Psoas muscle (tissue), 8 donors: ENCODE results near the gene HLCS. TPM values are rescaled to one million over a fixed set of nuclear protein-coding genes. Genes with fewer than 3 reads are reported as not detected.
A peak's percentile ranks its signal among the peaks of the same experiment; 100 is the strongest.
"Not testable (repeated sequence)": the region's sequence is repeated elsewhere in the genome, so short reads cannot be mapped to it uniquely, and the experiment has no call there.

Source experiments
- ATAC-seq, 4 donors: fragments of 200-7000 bp; cut with Tn5 transposase; one replicate each; pipeline ENCODE4 v1.9.1; 2020; ENCODE audit warnings: moderate library complexity in 3 of 4, mild to moderate bottlenecking in 2 of 4
- DNase-seq, 2 donors: peaks; one replicate each; pipeline ENCODE4 v3.0.0-alpha.2; 2020
- H3K27ac ChIP-seq: fragments of 200-600 bp; one replicate; pipeline ENCODE4 v1.8.0; 2022
- H3K27me3 ChIP-seq, 3 donors: fragments of 200-600 bp in 1 of 3; one replicate each; pipeline versions ENCODE4 v1.6.1 to v1.8.0; 2013 to 2022; ENCODE audit warnings: low read length in 2 of 3, mild to moderate bottlenecking in 2 of 3, moderate library complexity in 1 of 3; ENCODE audit not compliant: insufficient read depth in 3 of 3
- H3K36me3 ChIP-seq, 2 donors: fragments of 200-600 bp in 1 of 2; one replicate each; pipeline versions ENCODE4 v1.6.1 to v1.8.0; 2013 to 2022; ENCODE audit warnings: low read depth in 1 of 2, mild to moderate bottlenecking in 1 of 2, moderate library complexity in 1 of 2; ENCODE audit not compliant: insufficient read depth in 1 of 2
- H3K4me1 ChIP-seq: fragments of 200-600 bp; one replicate; pipeline ENCODE4 v1.8.0; 2022
- H3K4me3 ChIP-seq: fragments of 200-600 bp; one replicate; pipeline ENCODE4 v1.8.0; 2022; ENCODE audit warnings: mild to moderate bottlenecking
- H3K9me3 ChIP-seq: fragments of 200-600 bp; one replicate; pipeline ENCODE4 v1.8.0; 2022
- WGBS, 3 donors: extraction: QIAGEN DNeasy Blood & Tissue Kit; methylation state at CpG; one replicate each; pipeline versions ENCODE4 v1.1.6 to v1.1.7; 2013; 5-methylcytosine and 5-hydroxymethylcytosine counted together
- intact Hi-C, 2 donors: fragments of 100-400 bp; cut with DNase I; formaldehyde crosslinking; loops; one replicate each; pipeline versions ENCODE4 v1.11.0 to v1.14.2; 2022
- polyA plus RNA-seq, 3 donors: library from polyadenylated mRNA; stranded (reverse); fragments of 200-250 nt; gene quantifications; one replicate each; pipeline ENCODE4 v1.2.3, GENCODE V29; 2013
- total RNA-seq, 4 donors: library from RNA; stranded (reverse); fragmentation: NEBNext Ultra II Directional in 2 of 4; extraction: Animal tissue kit (Norgen Biotek cat#: 25700) in 2 of 4; gene quantifications; one replicate each; pipeline versions ENCODE4 v1.2.1 to v1.2.4, GENCODE V29; 2021 to 2023
- TF ChIP-seq, protein P1 (sequence below): fragments of 200-600 bp; IDR thresholded peaks from one replicate; pipeline ENCODE4 v1.8.0; 2022; ENCODE audit warnings: antibody characterized with exemption
- donor health status: healthy with polysubstance abuse.
- donor health status: DM: no; HTN: no; CAD: no; lungs with moderate emphysema.
- donor health status: Bipolar disorder and iron deficiency.
- donor health status: healthy.
- donor health status: DM: yes; HTN: yes; CAD: no.
- donor health status: DM: no; HTN: no; CAD: no.
- donor health status: DM: no; HTN: no; CAD: no.
- donor health status: DM: yes; HTN: yes; CAD: no.

HLCS gene
- total and polyA plus RNA-seq, 7 donors: 3.6 to 13.5 (median 8.1) TPM

DNA sequence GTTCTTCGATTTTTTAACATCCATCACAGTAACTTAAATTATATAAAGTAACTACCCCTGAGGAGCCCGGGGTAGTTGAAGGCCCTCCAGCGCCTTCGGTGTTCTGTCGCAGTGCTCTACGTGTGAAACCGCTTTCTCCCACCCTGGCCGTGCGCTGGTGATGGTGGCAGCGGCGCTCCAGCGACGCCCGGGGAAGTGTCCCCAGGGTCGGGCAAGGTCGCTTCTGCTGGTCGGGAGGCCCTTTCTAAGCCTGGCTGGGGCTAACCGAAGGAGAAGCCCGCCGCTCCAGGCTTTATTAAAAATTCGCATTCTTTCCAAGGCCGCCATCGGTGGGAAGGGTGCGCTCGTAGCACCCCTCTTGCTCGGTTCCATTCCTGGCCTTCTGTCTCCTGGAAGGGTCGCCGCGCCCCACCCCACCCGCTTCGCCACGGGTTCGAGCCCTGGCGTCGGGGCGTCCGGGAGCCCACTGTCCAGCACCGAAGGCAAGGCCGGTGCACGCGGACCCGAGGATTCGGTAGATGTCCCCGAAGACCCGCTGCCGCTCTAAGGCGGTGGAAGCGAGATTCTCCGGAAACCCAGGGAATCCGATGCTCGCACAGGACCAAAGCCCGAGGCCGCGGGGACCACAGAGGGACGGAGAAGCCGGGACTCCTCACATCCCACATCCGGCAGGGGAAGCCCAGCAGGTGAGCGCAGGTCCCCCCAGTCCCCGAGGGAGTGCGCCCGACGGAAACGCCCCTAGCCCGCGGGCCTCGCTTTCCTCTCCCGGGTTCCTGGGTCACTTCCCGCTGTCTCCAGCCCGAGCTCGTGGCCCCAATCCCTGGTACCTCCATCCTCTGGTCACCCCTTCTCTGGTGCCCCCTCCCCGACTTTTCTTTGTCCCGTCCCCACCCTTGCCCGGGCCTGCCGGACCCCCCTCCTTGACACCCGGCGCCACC lies 39.3 kb upstream of the HLCS start:
- H3K27me3 ChIP-seq: peaks cover 0 to 37% (median 20%) of the 10 kb centered on the region in 3 donors
- no peaks in the 10 kb centered on the region for H3K36me3 ChIP-seq
- no peak for DNase-seq
- 21 to 25% (median 21%) methylated on average over 70 to 76 of the region's 76 CpGs for WGBS, 3 donors
- peak overlapping the region; percentile 62 for H3K4me3 ChIP-seq
- intact Hi-C loops: no loop called here
- no peaks in the 10 kb centered on the region for H3K9me3 ChIP-seq
- ATAC-seq: no peak
- no peak overlapping the region for H3K27ac ChIP-seq
- H3K4me1 ChIP-seq: no peaks in the 10 kb centered on the region
- TF ChIP-seq, protein P1, sequence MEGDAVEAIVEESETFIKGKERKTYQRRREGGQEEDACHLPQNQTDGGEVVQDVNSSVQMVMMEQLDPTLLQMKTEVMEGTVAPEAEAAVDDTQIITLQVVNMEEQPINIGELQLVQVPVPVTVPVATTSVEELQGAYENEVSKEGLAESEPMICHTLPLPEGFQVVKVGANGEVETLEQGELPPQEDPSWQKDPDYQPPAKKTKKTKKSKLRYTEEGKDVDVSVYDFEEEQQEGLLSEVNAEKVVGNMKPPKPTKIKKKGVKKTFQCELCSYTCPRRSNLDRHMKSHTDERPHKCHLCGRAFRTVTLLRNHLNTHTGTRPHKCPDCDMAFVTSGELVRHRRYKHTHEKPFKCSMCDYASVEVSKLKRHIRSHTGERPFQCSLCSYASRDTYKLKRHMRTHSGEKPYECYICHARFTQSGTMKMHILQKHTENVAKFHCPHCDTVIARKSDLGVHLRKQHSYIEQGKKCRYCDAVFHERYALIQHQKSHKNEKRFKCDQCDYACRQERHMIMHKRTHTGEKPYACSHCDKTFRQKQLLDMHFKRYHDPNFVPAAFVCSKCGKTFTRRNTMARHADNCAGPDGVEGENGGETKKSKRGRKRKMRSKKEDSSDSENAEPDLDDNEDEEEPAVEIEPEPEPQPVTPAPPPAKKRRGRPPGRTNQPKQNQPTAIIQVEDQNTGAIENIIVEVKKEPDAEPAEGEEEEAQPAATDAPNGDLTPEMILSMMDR: no peak

DNA sequence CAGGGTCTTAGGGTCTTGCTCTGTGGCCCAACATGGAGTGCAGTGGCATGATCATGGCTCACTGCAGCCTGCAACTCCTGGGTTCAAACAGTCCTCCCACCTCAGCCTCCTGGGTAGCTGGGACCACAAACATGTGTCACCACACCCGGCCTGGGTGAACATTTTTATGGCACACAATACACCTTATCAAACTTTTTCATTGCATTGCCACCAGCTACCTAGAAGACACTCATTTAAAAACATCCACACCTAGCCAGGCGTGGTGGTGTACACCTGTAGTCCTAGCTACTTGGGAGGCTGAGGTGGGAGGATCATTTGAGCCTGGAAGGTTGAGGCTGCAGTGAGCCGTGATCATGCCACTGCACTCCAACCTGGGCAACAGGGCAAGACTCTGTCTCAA lies 37.4 kb upstream of the HLCS start:
- 60 to 88% (median 84%) methylated on average over 3 of the region's 3 CpGs for WGBS, 3 donors

DNA sequence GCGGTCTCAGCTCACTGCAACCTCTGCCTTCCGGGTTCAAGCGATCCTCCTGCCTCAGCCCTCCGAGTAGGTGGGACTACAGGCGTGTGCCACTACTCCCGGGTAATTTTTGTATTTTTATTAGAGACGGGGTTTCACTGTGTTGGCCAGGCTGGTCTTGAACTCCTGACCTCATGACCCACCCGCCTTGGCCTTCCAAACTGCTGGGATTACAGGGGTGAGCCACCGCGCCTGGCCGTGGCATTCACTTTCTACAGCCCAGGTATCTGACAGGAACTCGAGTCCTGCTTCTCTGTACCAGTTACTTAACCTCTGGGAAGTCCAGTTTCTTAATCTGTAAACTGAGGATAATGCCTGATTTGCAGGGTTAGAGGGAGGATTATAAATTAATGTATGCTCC lies 36.4 kb upstream of the HLCS start:
- H3K36me3 ChIP-seq, DNase-seq, H3K27ac ChIP-seq, intact Hi-C loops, H3K4me1 ChIP-seq, H3K4me3 ChIP-seq, H3K9me3 ChIP-seq, ATAC-seq: not testable (repeated sequence)
- H3K27me3 ChIP-seq: peaks cover 0 to 25% (median 16%) of the 10 kb centered on the region in 3 donors
- WGBS, 3 donors: 83 to 88% (median 87%) methylated on average over 12 of the region's 12 CpGs

More for the DNA sequence above, 37.4 kb upstream of the HLCS start:
- DNase-seq, H3K9me3 ChIP-seq, intact Hi-C loops, H3K27ac ChIP-seq, ATAC-seq, H3K4me3 ChIP-seq, H3K4me1 ChIP-seq, H3K36me3 ChIP-seq: not testable (repeated sequence)
- peaks cover 0 to 34% (median 20%) of the 10 kb centered on the region in 3 donors for H3K27me3 ChIP-seq

DNA sequence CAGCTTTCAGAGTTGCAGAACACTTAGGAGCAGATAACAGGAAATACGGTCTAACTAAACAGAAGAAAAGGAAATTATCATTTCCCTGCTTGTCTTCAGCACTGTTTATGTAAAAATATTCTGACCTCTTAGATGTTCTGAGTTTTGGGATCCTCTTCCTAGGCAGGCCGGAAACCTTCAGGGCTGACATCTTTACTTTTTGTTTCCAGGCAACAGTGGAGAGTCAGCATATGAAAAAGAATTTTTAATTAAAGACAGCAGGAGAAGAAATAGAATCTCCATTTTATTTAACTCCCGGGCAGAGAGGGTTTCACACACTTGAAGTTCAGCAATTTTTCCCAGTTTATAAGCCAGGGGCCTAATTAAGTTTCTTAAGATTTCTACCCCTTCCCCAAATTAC lies 35.0 kb upstream of the HLCS start:
- TF ChIP-seq, protein P1: no peak
- Histone ChIP-seq H3K27me3 (peaks cover 0 to 11% (median 7%) of the 10 kb centered on the region in 3 donors), H3K36me3 (no peaks in the 10 kb centered on the region), H3K4me3 (no peak overlapping the region), H3K9me3 (no peaks in the 10 kb centered on the region), H3K4me1 (no peaks in the 10 kb centered on the region), H3K27ac (no peak overlapping the region)
- ATAC-seq: no peak
- no peak for DNase-seq
- intact Hi-C loops: no loop called here
- WGBS, 3 donors: 45 to 70% (median 59%) methylated on average over 3 of the region's 3 CpGs

DNA sequence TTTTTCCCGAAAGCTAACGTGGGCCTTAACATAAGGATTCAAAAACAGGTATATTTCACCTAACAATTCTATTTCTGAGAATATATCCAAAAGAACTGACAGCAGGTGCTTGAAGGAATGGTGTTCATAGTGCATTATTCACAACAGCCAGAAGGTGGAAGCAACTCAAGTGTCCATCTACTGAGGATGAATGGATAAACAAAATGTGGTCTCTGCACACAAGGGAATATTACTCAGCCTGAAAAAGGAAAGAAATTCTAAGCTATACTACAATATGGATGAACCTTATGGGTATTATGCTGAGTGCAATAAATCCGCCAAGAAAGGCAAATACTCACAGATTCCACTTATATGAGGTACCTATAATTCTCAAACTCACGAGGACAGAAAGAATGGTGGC lies 33.9 kb upstream of the HLCS start:
- no peak for ATAC-seq
- no peaks in the 10 kb centered on the region for H3K36me3 ChIP-seq
- H3K4me3 ChIP-seq: no peak overlapping the region
- WGBS, 3 donors: 83 to 85% (median 84%) methylated on average over 4 of the region's 4 CpGs
- no peak overlapping the region for H3K27ac ChIP-seq
- TF ChIP-seq, protein P1: no peak
- no peaks in the 10 kb centered on the region for H3K4me1 ChIP-seq
- H3K9me3 ChIP-seq: no peaks in the 10 kb centered on the region
- DNase-seq: no peak
- intact Hi-C loops: no loop called here
- H3K27me3 ChIP-seq: peaks cover 0 to 1% (median 0%) of the 10 kb centered on the region in 3 donors
